PC-9 (cell line): Measurements from ENCODE around the gene NAA20.
"Not testable (repeated sequence)": the region's sequence is repeated elsewhere in the genome, so short reads cannot be mapped to it uniquely, and the experiment has no call there.

Experiments
- EZH2 ChIP-seq: fragments of 200-600 bp; sonication (generic); IDR thresholded peaks from 2 replicates; pipeline ENCODE4 v1.8.0; 2017; ENCODE audit warnings: antibody characterized with exemption, low read depth
- TF ChIP-seq, protein P1 (sequence below): fragments of 200-600 bp; sonication (generic); conservative IDR thresholded peaks from 2 replicates; pipeline ENCODE4 v1.6.1; 2017; ENCODE audit warnings: mixed run types, antibody characterized with exemption, mild to moderate bottlenecking, moderate library complexity

DNA sequence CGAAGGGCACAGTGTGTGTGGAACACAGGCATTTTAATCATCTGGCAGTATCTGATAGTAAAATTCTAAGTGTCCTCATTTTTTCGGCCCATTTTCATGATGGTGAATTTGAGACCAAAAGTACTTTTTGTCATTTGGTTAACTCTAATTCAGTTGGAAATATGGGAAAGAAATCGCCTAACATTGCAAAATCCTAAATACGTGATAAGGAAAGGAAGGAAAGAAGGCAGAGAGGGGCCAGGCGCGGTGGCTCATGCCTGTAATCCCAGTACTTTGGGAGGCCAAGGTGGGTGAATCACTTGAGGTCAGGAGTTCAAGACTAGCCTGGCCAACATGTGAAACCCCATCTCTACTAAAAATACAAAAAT is 13.2 kb upstream of the NAA20 start:
- TF ChIP-seq, protein P1, sequence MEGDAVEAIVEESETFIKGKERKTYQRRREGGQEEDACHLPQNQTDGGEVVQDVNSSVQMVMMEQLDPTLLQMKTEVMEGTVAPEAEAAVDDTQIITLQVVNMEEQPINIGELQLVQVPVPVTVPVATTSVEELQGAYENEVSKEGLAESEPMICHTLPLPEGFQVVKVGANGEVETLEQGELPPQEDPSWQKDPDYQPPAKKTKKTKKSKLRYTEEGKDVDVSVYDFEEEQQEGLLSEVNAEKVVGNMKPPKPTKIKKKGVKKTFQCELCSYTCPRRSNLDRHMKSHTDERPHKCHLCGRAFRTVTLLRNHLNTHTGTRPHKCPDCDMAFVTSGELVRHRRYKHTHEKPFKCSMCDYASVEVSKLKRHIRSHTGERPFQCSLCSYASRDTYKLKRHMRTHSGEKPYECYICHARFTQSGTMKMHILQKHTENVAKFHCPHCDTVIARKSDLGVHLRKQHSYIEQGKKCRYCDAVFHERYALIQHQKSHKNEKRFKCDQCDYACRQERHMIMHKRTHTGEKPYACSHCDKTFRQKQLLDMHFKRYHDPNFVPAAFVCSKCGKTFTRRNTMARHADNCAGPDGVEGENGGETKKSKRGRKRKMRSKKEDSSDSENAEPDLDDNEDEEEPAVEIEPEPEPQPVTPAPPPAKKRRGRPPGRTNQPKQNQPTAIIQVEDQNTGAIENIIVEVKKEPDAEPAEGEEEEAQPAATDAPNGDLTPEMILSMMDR = not testable (repeated sequence)
- TF ChIP-seq EZH2 = not testable (repeated sequence)
